GOT3 (cell line): ENCODE results near the gene RAB3B.
"Not testable (repeated sequence)": the region's sequence is repeated elsewhere in the genome, so short reads cannot be mapped to it uniquely, and the experiment has no call there.

Source experiments
- DNase-seq: peaks from one replicate; lab custom pipeline; 2025; ENCODE audit warnings: mixed read lengths; lab: John Stamatoyannopoulos, UW

The RAB3B gene

GRCh38 chr1:51919684-51920083, 70.8 kb downstream of the RAB3B start:
- DNase-seq: no peak

GRCh38 chr1:51916587-51917405, 73.7 kb downstream of the RAB3B start:
- no peak for DNase-seq

- no peak for DNase-seq
Measured at GRCh38 chr1:51915951-51916350, 74.5 kb downstream of the RAB3B start.

GRCh38 chr1:51912881-51913280, 77.6 kb downstream of the RAB3B start:
- no peak for DNase-seq

DNA sequence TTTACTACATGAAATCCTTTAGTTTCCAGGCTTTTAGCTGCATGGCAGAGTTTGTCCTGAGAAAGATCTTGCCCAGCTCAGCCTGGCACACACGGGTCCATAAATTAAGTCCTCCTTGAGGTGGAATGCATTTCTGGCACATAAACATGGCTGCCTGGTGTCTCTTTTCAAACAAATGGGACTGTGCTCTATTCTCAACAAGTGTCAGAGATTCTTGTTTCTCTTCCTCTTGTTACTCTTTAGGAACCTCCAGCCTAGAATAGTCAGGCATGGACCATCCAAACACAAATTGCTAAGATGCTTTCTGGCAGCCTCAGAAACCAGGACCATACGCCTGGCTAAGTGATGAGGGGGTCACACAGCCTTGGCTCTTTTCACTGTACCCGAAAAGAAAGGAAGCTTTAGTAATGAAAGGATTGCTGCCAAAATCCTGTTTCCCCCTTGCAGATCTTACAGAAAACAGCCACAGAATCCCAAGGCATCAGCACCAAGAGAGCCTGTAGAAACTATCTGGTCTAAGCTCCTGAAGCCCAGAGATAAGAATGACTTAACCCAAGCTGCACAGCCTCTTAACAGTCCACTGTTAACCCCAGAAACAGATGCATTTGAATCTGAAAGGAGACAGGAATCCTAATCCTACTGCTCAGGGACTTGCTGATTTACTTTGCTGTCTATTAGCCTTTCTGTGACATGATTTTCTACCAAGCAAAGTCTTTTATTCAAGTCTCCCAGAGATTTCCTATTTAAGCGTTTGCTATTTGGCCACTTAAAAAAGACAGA, 80.1 kb downstream of the RAB3B start:
- DNase-seq: no peak

- DNase-seq: no peak
Measured at GRCh38 chr1:51908499-51908898, 82.0 kb downstream of the RAB3B start.

DNA sequence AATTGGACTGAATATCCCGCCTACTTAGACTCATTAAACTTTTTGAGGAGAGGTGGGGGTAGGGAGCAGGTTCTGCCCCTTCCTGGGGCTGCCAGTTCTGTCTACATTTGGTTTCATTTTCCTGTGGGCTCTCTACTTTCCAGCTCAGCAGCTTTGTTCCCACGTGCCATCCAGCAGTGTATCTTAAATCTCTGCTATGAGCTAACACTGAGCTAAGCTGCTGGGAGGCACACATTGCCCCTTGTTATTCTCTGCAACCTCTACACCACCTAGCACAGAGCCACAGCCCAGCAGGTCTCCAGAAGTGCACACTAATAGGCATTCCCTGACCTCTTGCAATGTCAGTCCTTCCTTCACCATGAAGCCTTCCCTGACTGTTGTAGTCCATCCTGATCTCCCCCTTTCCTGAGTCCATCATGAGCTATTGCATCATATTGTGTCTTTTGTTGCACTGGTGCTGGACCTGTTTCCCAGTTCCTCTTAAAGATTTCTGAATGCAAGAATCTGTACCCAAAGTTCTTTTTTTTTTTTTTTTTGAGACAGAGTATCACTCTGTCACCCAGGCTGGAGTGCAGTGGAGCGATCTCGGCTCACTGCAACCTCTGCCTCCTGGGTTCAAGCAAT, 83.3 kb downstream of the RAB3B start:
- DNase-seq: no peak

GRCh38 chr1:51906306-51907078, 84.0 kb downstream of the RAB3B start:
- DNase-seq: no peak

- DNase-seq: no peak
Measured at GRCh38 chr1:51902456-51902855, 88.0 kb downstream of the RAB3B start.

- no peak for DNase-seq
Measured at GRCh38 chr1:51901151-51901550, 89.3 kb downstream of the RAB3B start.

- DNase-seq: no peak
Measured at GRCh38 chr1:51899022-51899421, 91.5 kb downstream of the RAB3B start.

DNA sequence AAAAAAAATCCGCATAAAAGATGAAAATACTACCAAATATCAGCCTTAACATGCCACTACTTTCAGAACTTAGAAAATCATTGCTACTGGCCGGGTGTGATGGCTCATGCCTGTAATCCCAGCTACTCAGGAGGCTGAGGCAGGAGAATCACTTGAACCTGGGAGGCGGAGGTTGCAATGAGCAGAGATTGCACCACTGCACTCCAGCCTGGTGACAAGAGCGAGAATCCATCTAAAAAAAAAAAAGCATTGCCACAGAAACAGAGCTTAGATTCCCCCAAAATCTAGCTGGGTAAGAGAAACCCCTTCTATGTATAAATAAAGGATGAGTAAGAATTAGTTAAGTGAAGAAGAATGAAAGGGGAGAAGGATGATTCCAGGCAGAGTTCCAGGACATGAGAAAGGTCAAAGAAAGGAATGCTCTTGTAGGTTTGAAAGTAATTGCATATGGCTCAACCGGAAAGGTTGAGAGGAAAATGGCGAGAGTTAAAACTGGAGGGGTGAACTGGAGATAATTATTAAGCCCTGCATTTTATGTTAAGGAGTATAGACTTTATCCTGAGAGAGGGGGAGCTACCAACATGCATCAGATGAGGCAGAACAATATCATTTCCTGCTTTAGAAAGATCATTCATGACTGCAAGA, 92.3 kb downstream of the RAB3B start:
- DNase-seq: no peak

GRCh38 chr1:51897699-51898031, 92.8 kb downstream of the RAB3B start:
- DNase-seq: no peak

GRCh38 chr1:51894748-51895147, 95.8 kb downstream of the RAB3B start:
- not testable (repeated sequence) for DNase-seq

GRCh38 chr1:51878616-51879336, 111.7 kb downstream of the RAB3B start, which contains the start of gene NRDC:
TSS of gene NRDC (minus strand) at chr1:51878727. CDS start at chr1:51878615, 112 bp downstream.
- peak; percentile 97 for DNase-seq

- DNase-seq: no peak
Measured at GRCh38 chr1:51878308-51878615, 112.2 kb downstream of the RAB3B start.

GRCh38 chr1:51877434-51878307, 112.8 kb downstream of the RAB3B start:
- no peak for DNase-seq

DNA sequence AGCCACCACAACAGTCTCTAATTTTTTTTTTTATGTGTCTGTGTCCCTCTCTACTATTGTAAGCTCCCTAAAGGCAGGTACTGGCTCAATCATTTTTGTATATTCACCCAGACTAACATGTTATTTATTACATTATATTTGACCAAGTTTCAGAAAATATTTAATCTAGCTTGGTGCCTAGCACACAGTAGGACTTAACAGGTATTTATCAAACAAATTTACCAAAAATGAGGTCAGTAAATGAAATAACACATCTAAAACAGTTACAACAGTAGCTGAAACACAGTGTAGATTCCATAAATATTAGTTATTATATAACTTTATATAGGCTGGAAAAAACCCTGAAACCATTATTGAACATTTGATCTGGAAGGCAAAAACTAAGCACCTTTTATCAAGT, 114.7 kb downstream of the RAB3B start:
- DNase-seq: no peak

DNA sequence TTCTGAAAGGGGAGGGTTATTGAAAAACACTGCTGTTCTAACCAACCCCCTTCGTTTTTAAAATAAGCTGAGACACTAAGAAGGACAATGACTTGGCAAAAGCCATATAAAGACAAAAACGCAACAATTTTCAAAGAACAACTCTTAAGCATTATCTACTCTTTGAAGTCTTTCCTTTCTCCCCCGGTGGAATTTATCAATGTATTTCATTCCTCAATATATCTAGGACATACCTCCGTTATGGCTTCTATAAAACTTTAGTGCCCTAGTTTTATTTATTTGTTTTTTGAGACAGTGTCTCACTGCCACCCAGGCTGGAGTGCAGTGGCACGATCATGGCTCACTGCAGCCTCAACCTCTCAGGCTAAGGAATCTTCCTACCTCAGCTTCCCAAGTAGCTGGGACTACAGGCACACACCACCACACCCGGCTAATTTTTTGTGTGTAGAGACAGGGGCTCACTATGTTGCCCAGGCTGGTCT, 115.2 kb downstream of the RAB3B start:
- DNase-seq: no peak

- DNase-seq: not testable (repeated sequence)
Measured at GRCh38 chr1:51873270-51873669, 117.2 kb downstream of the RAB3B start.
